Gastrocnemius medialis (tissue), 4 donors: Measurements from ENCODE around the gene MARVELD2.

Experiments used
- POLR2A ChIP-seq, 2 donors: fragments of 450-650 bp; IDR thresholded peaks; one replicate each; pipeline ENCODE4 v1.6.1; 2017; ENCODE audit warnings: antibody characterized with exemption in 2 of 2, mild to moderate bottlenecking in 2 of 2, moderate library complexity in 2 of 2
- TF ChIP-seq, protein P1 (sequence below), 5 experiments: fragments of 450-650 bp in 3 of 5; fragments of 200-600 bp in 2 of 5; sonication (generic) in 2 of 5; IDR thresholded peaks in 4 of 5; conservative IDR thresholded peaks in 1 of 5; 1 replicate in 4 of 5; 2 replicates in 1 of 5; pipeline ENCODE4 v1.5.1; 2016 to 2019; ENCODE audit warnings: antibody characterized with exemption in 5 of 5, mild to moderate bottlenecking in 3 of 5, moderate library complexity in 3 of 5

DNA sequence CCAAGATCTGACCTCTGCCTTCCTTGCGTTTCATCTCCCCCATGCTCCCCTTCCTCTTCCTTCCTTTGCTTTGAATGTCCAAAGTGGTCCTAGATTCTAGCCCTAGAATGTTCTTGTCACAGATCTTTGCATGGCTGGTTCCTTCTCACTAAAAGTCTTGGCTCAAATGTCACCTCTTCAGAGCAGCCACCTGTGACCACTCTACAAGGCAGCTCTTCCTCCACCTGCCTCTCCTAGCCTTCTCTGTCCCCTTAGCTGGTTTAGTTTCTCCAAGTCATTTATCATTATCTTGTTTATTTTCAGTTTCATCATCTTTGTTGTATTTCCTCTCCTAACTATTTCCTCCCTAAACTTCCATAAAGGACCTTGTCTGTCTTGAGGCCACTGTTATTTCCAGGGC, 70.6 kb downstream of the MARVELD2 start:
- TF ChIP-seq, protein P1, sequence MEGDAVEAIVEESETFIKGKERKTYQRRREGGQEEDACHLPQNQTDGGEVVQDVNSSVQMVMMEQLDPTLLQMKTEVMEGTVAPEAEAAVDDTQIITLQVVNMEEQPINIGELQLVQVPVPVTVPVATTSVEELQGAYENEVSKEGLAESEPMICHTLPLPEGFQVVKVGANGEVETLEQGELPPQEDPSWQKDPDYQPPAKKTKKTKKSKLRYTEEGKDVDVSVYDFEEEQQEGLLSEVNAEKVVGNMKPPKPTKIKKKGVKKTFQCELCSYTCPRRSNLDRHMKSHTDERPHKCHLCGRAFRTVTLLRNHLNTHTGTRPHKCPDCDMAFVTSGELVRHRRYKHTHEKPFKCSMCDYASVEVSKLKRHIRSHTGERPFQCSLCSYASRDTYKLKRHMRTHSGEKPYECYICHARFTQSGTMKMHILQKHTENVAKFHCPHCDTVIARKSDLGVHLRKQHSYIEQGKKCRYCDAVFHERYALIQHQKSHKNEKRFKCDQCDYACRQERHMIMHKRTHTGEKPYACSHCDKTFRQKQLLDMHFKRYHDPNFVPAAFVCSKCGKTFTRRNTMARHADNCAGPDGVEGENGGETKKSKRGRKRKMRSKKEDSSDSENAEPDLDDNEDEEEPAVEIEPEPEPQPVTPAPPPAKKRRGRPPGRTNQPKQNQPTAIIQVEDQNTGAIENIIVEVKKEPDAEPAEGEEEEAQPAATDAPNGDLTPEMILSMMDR (IDR thresholded peaks at IDR 0.05 in 4 of 5, conservative IDR thresholded peaks at IDR 0.05 in 1 of 5), result no peak
- no peak for TF ChIP-seq POLR2A (IDR thresholded peaks at IDR 0.05)
